ENCODE results near the gene RAP1A. TPM values are rescaled to one million over a fixed set of nuclear protein-coding genes. Genes with fewer than 3 reads are reported as not detected.
A peak's percentile ranks its signal among the peaks of the same experiment; 100 is the strongest.

The RAP1A gene
- total RNA-seq, 2 experiments from 2014 or later = 182 to 214 TPM

DNA sequence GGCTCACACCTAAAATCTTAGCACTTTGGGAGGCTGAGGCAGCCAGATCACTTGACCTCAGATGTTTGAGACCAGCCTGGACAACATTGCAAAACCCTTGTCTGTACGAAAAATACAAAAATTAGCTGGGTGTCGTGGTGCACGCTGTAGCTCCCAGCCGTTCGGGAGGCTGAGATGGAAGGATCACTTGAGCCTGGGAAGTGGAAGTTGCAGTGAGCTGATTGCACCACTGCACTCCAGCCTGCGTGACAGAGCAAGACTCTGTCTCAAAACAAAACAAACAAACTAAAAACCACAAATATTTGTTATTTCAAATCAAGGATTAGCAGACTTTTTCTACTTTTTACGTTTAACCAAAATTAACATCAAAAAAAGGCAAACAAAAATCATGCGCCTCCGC lies 88.3 kb downstream of the RAP1A start:
- Mint-ChIP-seq H3K4me1 (peaks cover 33% of the 10 kb centered on the region), H3K9me3 (ENCODE audit: low read depth) (no peaks in the 10 kb centered on the region), H3K27ac (peak overlapping the region; percentile 67), H3K27me3 (no peaks in the 10 kb centered on the region), H3K4me3 (no peak overlapping the region), H3K36me3 (ENCODE audit: low read depth) (peaks cover 44% of the 10 kb centered on the region)
- CTCF ChIA-PET = interaction anchor here (1.0 kb wide), 1 partner anchor 200 kb away, joined by 3 read pairs; no protein-coding TSS in a partner anchor
- ATAC-seq = no peak
- intact Hi-C loops (cut with DNase I, micrococcal nuclease) = no loop called here
- POLR2A ChIA-PET = no interaction called here
- DNase-seq = no peak

- ChIA-PET CTCF (interaction anchor here (1.3 to 6.8 kb wide), 4 partner anchors 10 to 228 kb away, joined by 4 to 51 read pairs (median 6); no protein-coding TSS in a partner anchor), POLR2A (interaction anchor here (0.7 kb wide), 1 partner anchor 203 kb away, joined by 3 read pairs; no protein-coding TSS in a partner anchor)
- Mint-ChIP-seq H3K9me3 (ENCODE audit: low read depth) (no peaks in the 10 kb centered on the region), H3K27ac (peak overlapping the region; percentile 52), H3K27me3 (no peaks in the 10 kb centered on the region), H3K4me3 (no peak overlapping the region), H3K36me3 (ENCODE audit: low read depth) (peaks cover 32% of the 10 kb centered on the region), H3K4me1 (peaks cover 27% of the 10 kb centered on the region)
- ATAC-seq (peak; percentile 39), DNase-seq (no peak)
- intact Hi-C loops (cut with DNase I, micrococcal nuclease) = no loop called here
Observed at GRCh38 chr1:111709986-111710385, 90.4 kb downstream of the RAP1A start.

GRCh38 chr1:111716333-111716732 lies 96.7 kb downstream of the RAP1A start:
- peaks cover 6% of the 10 kb centered on the region for H3K4me1 Mint-ChIP-seq
- DNase-seq (no peak), ATAC-seq (no peak)
- H3K9me3 Mint-ChIP-seq (ENCODE audit: low read depth) = no peaks in the 10 kb centered on the region
- no peak overlapping the region for H3K27ac Mint-ChIP-seq
- no peaks in the 10 kb centered on the region for H3K27me3 Mint-ChIP-seq
- ChIA-PET POLR2A (no interaction called here), CTCF (interaction anchor here (0.8 to 6.8 kb wide), 18 partner anchors 12 to 260 kb away, joined by 3 to 51 read pairs (median 6); partner anchors contain the start of gene INKA2)
- intact Hi-C loops (cut with DNase I, micrococcal nuclease) = no loop called here
- H3K4me3 Mint-ChIP-seq = no peak overlapping the region
- H3K36me3 Mint-ChIP-seq (ENCODE audit: low read depth) = peaks cover 14% of the 10 kb centered on the region

DNA sequence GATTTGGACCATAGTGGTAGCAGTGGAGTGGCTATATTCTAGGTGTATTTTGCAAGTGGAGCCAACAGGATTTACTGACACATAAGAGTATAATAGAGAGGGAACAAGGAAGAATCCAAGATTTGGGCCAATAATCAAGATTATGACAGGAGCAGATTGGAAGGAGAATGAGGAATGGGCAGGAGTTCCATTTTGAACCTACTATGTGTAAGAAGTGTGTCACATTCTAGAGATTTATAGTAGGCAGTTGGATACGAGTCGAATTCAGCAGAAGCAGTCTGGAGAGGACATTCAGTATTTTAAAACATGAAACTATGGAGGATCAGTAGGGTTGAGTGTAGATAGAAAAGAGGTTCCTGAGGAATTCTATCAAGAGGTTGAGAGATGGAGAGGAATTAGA lies 97.9 kb downstream of the RAP1A start:
- no peak for ATAC-seq
- Mint-ChIP-seq H3K4me3 (no peak overlapping the region), H3K27me3 (no peaks in the 10 kb centered on the region), H3K4me1 (peaks cover 6% of the 10 kb centered on the region), H3K9me3 (ENCODE audit: low read depth) (no peaks in the 10 kb centered on the region), H3K27ac (peak overlapping the region; percentile 10), H3K36me3 (ENCODE audit: low read depth) (peaks cover 12% of the 10 kb centered on the region)
- intact Hi-C loops (cut with DNase I, micrococcal nuclease) = no loop called here
- DNase-seq = no peak
- ChIA-PET POLR2A (no interaction called here), CTCF (interaction anchor here (1.3 to 1.5 kb wide), 2 partner anchors 30 to 241 kb away, joined by 3 read pairs; no protein-coding TSS in a partner anchor)

DNA sequence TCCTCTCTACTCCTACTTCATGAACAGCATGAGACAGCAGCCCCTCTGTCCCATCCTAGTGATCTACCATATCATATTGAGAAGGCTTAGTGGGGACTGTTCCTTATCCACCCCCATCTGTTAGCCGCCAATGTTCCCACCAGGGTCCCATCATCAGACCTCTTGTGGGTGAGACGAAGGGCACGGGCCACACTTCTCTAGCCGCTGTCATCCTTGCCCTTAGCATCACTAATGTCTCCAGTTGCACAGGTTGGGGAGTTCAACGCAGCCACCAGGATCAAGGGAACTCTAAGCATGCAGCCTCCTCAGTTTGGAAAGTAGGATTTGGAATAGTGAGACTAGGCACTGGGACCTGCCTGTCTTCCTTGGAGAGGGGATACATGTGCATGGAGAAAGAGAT lies 99.5 kb downstream of the RAP1A start:
- no peak overlapping the region for H3K27ac Mint-ChIP-seq
- ATAC-seq (no peak), DNase-seq (no peak)
- POLR2A ChIA-PET = no interaction called here
- H3K4me1 Mint-ChIP-seq = peaks cover 15% of the 10 kb centered on the region
- H3K4me3 Mint-ChIP-seq = no peak overlapping the region
- no peaks in the 10 kb centered on the region for H3K27me3 Mint-ChIP-seq
- peaks cover 12% of the 10 kb centered on the region for H3K36me3 Mint-ChIP-seq (ENCODE audit: low read depth)
- CTCF ChIA-PET = no interaction called here
- H3K9me3 Mint-ChIP-seq (ENCODE audit: low read depth) = no peaks in the 10 kb centered on the region
- intact Hi-C loops (cut with DNase I, micrococcal nuclease) = no loop called here

- intact Hi-C loops (cut with DNase I, micrococcal nuclease) = no loop called here
- no peak for ATAC-seq
- Mint-ChIP-seq H3K9me3 (ENCODE audit: low read depth) (no peaks in the 10 kb centered on the region), H3K4me3 (no peak overlapping the region), H3K4me1 (peaks cover 16% of the 10 kb centered on the region), H3K27ac (no peak overlapping the region), H3K27me3 (no peaks in the 10 kb centered on the region), H3K36me3 (ENCODE audit: low read depth) (peaks cover 12% of the 10 kb centered on the region)
- CTCF ChIA-PET = no interaction called here
- POLR2A ChIA-PET = no interaction called here
- no peak for DNase-seq
Observed at GRCh38 chr1:111719674-111720132, 100.1 kb downstream of the RAP1A start.

- DNase-seq = no peak
- no peak overlapping the region for H3K4me3 Mint-ChIP-seq
- no peaks in the 10 kb centered on the region for H3K27me3 Mint-ChIP-seq
- no peak for ATAC-seq
- no peaks in the 10 kb centered on the region for H3K9me3 Mint-ChIP-seq (ENCODE audit: low read depth)
- POLR2A ChIA-PET = no interaction called here
- H3K4me1 Mint-ChIP-seq = peaks cover 16% of the 10 kb centered on the region
- peaks cover 12% of the 10 kb centered on the region for H3K36me3 Mint-ChIP-seq (ENCODE audit: low read depth)
- no peak overlapping the region for H3K27ac Mint-ChIP-seq
- CTCF ChIA-PET = interaction anchor here (0.6 to 0.9 kb wide), 2 partner anchors 29 to 212 kb away, joined by 3 read pairs; no protein-coding TSS in a partner anchor
- intact Hi-C loops (cut with DNase I, micrococcal nuclease) = no loop called here
Observed at GRCh38 chr1:111720274-111720976, 100.8 kb downstream of the RAP1A start.

DNA sequence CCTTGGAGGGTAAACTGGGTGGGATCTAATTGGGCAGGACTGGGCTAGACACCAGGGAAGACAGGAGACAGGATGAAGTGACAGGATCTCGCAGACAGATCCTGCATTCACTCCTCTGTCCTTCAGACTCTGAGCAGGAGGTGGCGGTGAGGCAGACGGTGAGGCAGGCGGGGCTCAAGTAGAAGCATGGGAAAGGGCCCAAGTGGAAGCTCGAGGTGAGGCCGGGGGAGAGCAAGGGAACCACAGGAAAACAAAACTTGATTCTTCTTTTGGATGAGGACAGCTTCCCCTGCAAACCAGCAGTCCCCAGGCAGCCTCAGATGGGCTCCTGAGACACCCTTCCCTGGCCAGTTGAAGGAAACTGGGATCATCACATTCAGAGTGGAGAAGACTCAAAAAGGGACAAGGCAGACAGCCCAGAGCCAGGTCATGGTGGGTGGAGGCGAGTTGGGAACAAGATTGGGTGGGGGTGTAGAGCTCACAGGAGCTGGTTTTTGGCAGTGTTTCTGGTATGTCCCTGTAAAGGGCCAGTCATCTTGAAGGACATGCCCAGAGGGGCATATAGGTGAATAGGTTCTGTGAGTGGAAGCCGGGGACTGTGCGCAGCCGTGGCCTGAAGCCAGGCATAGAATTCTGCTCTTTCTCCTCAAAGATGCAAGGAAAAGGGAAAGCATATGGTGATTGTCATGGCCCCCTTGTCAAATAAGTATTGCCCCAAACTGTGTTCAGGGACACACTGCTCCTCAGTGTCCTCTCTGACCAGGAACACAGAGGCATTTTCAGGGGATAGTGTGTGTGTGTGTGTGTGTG lies 101.6 kb downstream of the RAP1A start:
- ChIA-PET POLR2A (no interaction called here), CTCF (interaction anchor here (0.5 to 0.9 kb wide), 4 partner anchors 15 to 212 kb away, joined by 3 to 4 read pairs (median 3); no protein-coding TSS in a partner anchor)
- no peak for DNase-seq
- peaks cover 11% of the 10 kb centered on the region for H3K36me3 Mint-ChIP-seq (ENCODE audit: low read depth)
- H3K4me1 Mint-ChIP-seq = peaks cover 16% of the 10 kb centered on the region
- ATAC-seq = no peak
- no peaks in the 10 kb centered on the region for H3K9me3 Mint-ChIP-seq (ENCODE audit: low read depth)
- no peak overlapping the region for H3K27ac Mint-ChIP-seq
- intact Hi-C loops (cut with DNase I, micrococcal nuclease) = no loop called here
- no peak overlapping the region for H3K4me3 Mint-ChIP-seq
- no peaks in the 10 kb centered on the region for H3K27me3 Mint-ChIP-seq

DNA sequence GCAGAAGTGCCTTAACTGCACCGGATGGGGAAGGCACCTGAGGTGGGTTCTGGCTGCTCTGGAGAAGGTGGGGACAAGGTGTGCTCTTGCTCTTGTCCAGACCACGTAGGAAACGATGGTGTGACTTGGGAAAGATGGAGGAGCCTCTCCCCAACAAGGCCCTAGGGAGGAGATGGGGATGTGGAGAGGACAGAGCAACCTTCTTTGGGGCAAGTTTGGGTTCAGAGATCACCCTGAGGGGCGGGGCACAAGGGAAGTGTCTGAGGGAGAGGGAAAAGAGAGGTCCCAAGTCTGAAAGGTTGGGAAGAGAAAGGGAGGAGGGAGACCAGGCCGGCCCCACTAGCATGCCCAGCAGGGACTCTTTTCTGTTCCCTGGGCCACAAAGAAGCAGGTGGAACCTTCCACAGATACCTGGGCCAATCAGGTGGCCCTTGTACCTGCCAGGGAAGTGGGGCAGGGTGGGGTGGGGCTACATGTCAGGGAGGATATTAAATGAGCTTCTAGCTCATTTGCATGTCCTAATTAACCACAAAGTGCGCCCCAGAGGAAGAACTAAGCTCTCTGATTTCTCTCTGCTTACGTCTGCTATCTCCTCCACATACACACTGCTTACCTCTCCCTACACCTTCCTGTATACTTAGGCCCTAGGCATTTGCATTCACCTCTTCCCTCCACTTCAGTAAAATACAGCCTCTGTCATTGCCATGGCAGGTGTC lies 103.7 kb downstream of the RAP1A start:
- CTCF ChIA-PET = interaction anchor here (0.6 kb wide), 1 partner anchor 8 kb away, joined by 3 read pairs; no protein-coding TSS in a partner anchor

DNA sequence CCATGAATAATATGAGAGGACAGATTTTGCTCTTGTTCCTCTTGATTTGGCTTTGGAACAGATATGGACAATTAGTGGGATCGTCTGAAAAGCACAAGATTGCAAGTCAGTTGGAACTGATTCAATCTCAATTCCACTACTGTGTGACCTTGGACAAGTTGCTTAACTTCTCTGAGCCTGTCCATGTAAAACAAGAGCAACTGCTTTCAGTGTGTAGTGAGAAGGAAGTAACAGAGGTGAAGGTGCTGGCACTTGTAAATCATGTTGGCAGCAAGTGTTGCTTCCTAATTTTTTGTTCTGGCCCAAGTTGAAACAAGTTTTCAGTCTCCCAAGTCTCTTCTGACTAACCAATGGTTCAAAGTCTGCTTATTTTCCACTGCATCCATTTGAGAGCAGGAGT lies 104.3 kb downstream of the RAP1A start:
- intact Hi-C loops (cut with DNase I, micrococcal nuclease) = no loop called here
- H3K27ac Mint-ChIP-seq = no peak overlapping the region
- H3K27me3 Mint-ChIP-seq = no peaks in the 10 kb centered on the region
- DNase-seq = no peak
- no peaks in the 10 kb centered on the region for H3K36me3 Mint-ChIP-seq (ENCODE audit: low read depth)
- H3K4me3 Mint-ChIP-seq = no peak overlapping the region
- ChIA-PET POLR2A (no interaction called here), CTCF (interaction anchor here (0.6 kb wide), 1 partner anchor 9 kb away, joined by 3 read pairs; no protein-coding TSS in a partner anchor)
- no peak for ATAC-seq
- peaks cover 12% of the 10 kb centered on the region for H3K4me1 Mint-ChIP-seq
- H3K9me3 Mint-ChIP-seq (ENCODE audit: low read depth) = no peaks in the 10 kb centered on the region

More for the DNA sequence above, 103.7 kb downstream of the RAP1A start:
- intact Hi-C loops (cut with DNase I, micrococcal nuclease) = no loop called here
- Mint-ChIP-seq H3K36me3 (ENCODE audit: low read depth) (no peaks in the 10 kb centered on the region), H3K9me3 (ENCODE audit: low read depth) (no peaks in the 10 kb centered on the region), H3K27ac (peak overlapping the region; percentile 4), H3K4me1 (peaks cover 12% of the 10 kb centered on the region), H3K27me3 (no peaks in the 10 kb centered on the region), H3K4me3 (no peak overlapping the region)
- no peak for DNase-seq
- ATAC-seq = no peak
- POLR2A ChIA-PET = no interaction called here

DNA sequence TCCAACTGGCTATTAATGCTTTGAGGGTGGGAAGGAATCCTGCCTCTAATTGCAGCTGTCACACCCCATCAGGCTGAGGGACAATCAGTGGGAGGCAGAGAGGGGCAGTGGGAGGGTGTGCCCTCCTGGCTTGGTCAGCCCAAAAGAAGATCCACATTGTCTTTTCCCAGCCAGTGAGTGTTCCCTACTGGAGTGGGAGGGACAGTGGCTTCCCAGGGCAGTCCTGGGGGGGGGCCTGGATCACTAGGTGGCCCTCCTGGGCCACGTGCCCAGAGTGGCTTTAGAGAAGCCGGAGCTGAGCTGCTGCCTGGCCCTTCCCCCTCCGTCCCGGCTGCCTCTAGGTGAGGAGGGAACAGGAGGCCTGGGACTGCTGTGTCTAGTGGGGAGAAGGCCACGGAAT lies 105.6 kb downstream of the RAP1A start:
- ATAC-seq (no peak), DNase-seq (no peak)
- Mint-ChIP-seq H3K9me3 (ENCODE audit: low read depth) (no peaks in the 10 kb centered on the region), H3K27ac (no peak overlapping the region), H3K4me3 (no peak overlapping the region), H3K36me3 (ENCODE audit: low read depth) (no peaks in the 10 kb centered on the region), H3K4me1 (peaks cover 12% of the 10 kb centered on the region), H3K27me3 (no peaks in the 10 kb centered on the region)
- CTCF ChIA-PET = interaction anchor here (1.6 to 1.8 kb wide), 2 partner anchors 12 to 217 kb away, joined by 4 to 5 read pairs; no protein-coding TSS in a partner anchor
- intact Hi-C loops (cut with DNase I, micrococcal nuclease) = no loop called here
- POLR2A ChIA-PET = no interaction called here

Data from activated CD4-positive, alpha-beta T cell treated with anti-CD3 and anti-CD28 coated beads for 36 hours (primary cell).